CD4-positive, alpha-beta T cell treated with Interleukin-10 for 1 hour (primary cell): ENCODE data around the gene ANKRD6.

Experiments used
- DNase-seq: peaks from one replicate; pipeline ENCODE4 v3.0.0-alpha.2; 2020

The ANKRD6 gene

GRCh38 chr6:89566008-89566800, 133.3 kb downstream of the ANKRD6 start:
- no peak for DNase-seq

- no peak for DNase-seq
Measured at GRCh38 chr6:89566930-89567629, 134.1 kb downstream of the ANKRD6 start.

GRCh38 chr6:89567630-89568390, 134.9 kb downstream of the ANKRD6 start:
- no peak for DNase-seq

- no peak for DNase-seq
Measured at GRCh38 chr6:89574910-89575561, 142.1 kb downstream of the ANKRD6 start.

- DNase-seq: no peak
Measured at GRCh38 chr6:89575562-89575960, 142.6 kb downstream of the ANKRD6 start.

GRCh38 chr6:89580997-89581666, 148.2 kb downstream of the ANKRD6 start:
- DNase-seq: no peak

GRCh38 chr6:89581689-89582088, 148.7 kb downstream of the ANKRD6 start:
- no peak for DNase-seq

GRCh38 chr6:89582669-89583325, 149.8 kb downstream of the ANKRD6 start:
- DNase-seq: no peak

GRCh38 chr6:89583559-89583958, 150.6 kb downstream of the ANKRD6 start:
- DNase-seq: no peak

GRCh38 chr6:89584539-89584938, 151.6 kb downstream of the ANKRD6 start:
- DNase-seq: no peak

- DNase-seq: no peak
Measured at GRCh38 chr6:89585154-89585553, 152.2 kb downstream of the ANKRD6 start.

- no peak for DNase-seq
Measured at GRCh38 chr6:89589297-89590025, 156.5 kb downstream of the ANKRD6 start.

- DNase-seq: no peak
Measured at GRCh38 chr6:89590133-89590532, 157.2 kb downstream of the ANKRD6 start.

GRCh38 chr6:89591745-89592144, 158.8 kb downstream of the ANKRD6 start:
- no peak for DNase-seq

- peak; percentile 19 for DNase-seq
Measured at GRCh38 chr6:89596056-89596455, 163.1 kb downstream of the ANKRD6 start.

- no peak for DNase-seq
Measured at GRCh38 chr6:89596484-89596883, 163.5 kb downstream of the ANKRD6 start.

- no peak for DNase-seq
Measured at GRCh38 chr6:89597372-89597771, 164.4 kb downstream of the ANKRD6 start.

- DNase-seq: no peak
Measured at GRCh38 chr6:89597988-89598387, 165.0 kb downstream of the ANKRD6 start.

- no peak for DNase-seq
Measured at GRCh38 chr6:89599727-89600126, 166.8 kb downstream of the ANKRD6 start.

- no peak for DNase-seq
Measured at GRCh38 chr6:89602166-89602565, 169.2 kb downstream of the ANKRD6 start.

GRCh38 chr6:89604653-89605052, 171.7 kb downstream of the ANKRD6 start:
- DNase-seq: no peak
